GM23338 (cell line): Measurements from ENCODE around the gene THSD4.

Source experiments
- POLR2AphosphoS5 ChIP-seq: IDR thresholded peaks from 2 replicates; pipeline ENCODE4 v1.6.1; 2016; ENCODE audit warnings: antibody characterized with exemption, low read depth
- TF ChIP-seq, protein P1 (sequence below): IDR thresholded peaks from one replicate; pipeline ENCODE4 v1.6.1; 2018; ENCODE audit warnings: antibody characterized with exemption; ENCODE audit not compliant: unreplicated experiment
- TF ChIP-seq, protein P2 (sequence below), 2 experiments: fragments of 200-600 bp in 1 of 2; sonication (generic) in 1 of 2; conservative IDR thresholded peaks; 2 replicates each; pipeline versions ENCODE4 v1.5.1 to v1.6.1; 2016 to 2017; ENCODE audit warnings: antibody characterized with exemption in 2 of 2, low read depth in 2 of 2, mild to moderate bottlenecking in 2 of 2, moderate library complexity in 1 of 2

DNA sequence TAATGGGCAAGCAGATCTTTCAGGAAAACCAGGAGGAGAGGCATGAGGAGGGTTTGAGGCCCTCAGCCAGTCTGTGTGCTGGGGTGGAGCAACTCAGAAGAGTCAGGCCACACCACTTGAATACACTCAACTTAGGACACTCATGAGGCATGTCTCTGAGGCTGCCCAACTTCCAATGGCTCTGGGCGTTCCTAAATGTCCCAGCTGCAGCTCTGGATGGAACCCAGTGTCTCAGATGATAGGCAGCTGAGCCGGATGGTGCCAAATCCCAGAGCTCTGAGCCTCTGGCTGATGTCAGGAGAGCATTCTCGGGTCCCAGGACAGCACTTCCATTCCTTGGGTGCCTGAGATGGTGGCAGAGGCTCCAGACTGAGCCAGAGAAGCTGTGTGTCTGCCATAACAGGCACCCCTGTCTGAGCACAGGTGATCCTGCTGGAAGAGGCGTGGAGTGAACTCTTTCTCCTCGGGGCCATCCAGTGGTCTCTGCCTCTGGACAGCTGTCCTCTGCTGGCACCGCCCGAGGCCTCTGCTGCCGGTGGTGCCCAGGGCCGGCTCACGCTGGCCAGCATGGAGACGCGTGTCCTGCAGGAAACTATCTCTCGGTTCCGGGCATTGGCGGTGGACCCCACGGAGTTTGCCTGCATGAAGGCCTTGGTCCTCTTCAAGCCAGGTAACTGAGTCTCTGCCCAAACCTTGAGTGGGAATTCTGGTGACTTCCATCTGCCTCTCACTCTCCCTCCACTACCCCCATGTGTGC is 697.9 kb downstream of the THSD4 start:
- TF ChIP-seq, protein P1, sequence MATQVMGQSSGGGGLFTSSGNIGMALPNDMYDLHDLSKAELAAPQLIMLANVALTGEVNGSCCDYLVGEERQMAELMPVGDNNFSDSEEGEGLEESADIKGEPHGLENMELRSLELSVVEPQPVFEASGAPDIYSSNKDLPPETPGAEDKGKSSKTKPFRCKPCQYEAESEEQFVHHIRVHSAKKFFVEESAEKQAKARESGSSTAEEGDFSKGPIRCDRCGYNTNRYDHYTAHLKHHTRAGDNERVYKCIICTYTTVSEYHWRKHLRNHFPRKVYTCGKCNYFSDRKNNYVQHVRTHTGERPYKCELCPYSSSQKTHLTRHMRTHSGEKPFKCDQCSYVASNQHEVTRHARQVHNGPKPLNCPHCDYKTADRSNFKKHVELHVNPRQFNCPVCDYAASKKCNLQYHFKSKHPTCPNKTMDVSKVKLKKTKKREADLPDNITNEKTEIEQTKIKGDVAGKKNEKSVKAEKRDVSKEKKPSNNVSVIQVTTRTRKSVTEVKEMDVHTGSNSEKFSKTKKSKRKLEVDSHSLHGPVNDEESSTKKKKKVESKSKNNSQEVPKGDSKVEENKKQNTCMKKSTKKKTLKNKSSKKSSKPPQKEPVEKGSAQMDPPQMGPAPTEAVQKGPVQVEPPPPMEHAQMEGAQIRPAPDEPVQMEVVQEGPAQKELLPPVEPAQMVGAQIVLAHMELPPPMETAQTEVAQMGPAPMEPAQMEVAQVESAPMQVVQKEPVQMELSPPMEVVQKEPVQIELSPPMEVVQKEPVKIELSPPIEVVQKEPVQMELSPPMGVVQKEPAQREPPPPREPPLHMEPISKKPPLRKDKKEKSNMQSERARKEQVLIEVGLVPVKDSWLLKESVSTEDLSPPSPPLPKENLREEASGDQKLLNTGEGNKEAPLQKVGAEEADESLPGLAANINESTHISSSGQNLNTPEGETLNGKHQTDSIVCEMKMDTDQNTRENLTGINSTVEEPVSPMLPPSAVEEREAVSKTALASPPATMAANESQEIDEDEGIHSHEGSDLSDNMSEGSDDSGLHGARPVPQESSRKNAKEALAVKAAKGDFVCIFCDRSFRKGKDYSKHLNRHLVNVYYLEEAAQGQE = no peak
- TF ChIP-seq POLR2AphosphoS5 = no peak
- TF ChIP-seq, protein P2, sequence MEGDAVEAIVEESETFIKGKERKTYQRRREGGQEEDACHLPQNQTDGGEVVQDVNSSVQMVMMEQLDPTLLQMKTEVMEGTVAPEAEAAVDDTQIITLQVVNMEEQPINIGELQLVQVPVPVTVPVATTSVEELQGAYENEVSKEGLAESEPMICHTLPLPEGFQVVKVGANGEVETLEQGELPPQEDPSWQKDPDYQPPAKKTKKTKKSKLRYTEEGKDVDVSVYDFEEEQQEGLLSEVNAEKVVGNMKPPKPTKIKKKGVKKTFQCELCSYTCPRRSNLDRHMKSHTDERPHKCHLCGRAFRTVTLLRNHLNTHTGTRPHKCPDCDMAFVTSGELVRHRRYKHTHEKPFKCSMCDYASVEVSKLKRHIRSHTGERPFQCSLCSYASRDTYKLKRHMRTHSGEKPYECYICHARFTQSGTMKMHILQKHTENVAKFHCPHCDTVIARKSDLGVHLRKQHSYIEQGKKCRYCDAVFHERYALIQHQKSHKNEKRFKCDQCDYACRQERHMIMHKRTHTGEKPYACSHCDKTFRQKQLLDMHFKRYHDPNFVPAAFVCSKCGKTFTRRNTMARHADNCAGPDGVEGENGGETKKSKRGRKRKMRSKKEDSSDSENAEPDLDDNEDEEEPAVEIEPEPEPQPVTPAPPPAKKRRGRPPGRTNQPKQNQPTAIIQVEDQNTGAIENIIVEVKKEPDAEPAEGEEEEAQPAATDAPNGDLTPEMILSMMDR (conservative IDR thresholded peaks at IDR 0.05; ENCODE audit: low read depth in 2 of 2) = no peak
